ENCODE measurements around the gene HAUS7. TPM values are rescaled to one million over a fixed set of nuclear protein-coding genes. Genes with fewer than 3 reads are reported as not detected.

HAUS7 gene
- total and polyA plus RNA-seq, 4 donors: 11.3 to 42.9 (median 28.0) TPM

GRCh38 chrX:153408221-153408721 is 62.1 kb downstream of the HAUS7 start:
- ATAC-seq (ENCODE audit: insufficient read depth, low FRiP score): no peak

GRCh38 chrX:153407736-153408135 is 62.6 kb downstream of the HAUS7 start:
- no peak overlapping the region for H3K27ac ChIP-seq (ENCODE audit: low read depth in 1 of 2, low read length in 1 of 2)
- no peak for TF ChIP-seq CTCF (IDR thresholded peaks at IDR 0.05; ENCODE audit: control extremely low read depth, extremely low read depth)
- no peaks in the 10 kb centered on the region for H3K27me3 ChIP-seq (ENCODE audit: control insufficient read depth in 3 of 3, insufficient read depth in 3 of 3, low read length in 2 of 3)
- DNase-seq (no peak), ATAC-seq (ENCODE audit: insufficient read depth, low FRiP score) (no peak)
- no peak overlapping the region for H3K4me3 ChIP-seq
- no peaks in the 10 kb centered on the region for H3K36me3 ChIP-seq (ENCODE audit: control insufficient read depth in 4 of 4, insufficient read depth in 4 of 4, low read length in 4 of 4)
- peaks cover 0 to 5% (median 0%) of the 10 kb centered on the region in 5 donors for H3K4me1 ChIP-seq (ENCODE audit: control insufficient read depth in 5 of 5, insufficient read depth in 5 of 5, low read length in 5 of 5)
- 62 to 86% methylated on average over 3 of the region's 3 CpGs for WGBS, 2 donors
- no peak overlapping the region for H3K9ac ChIP-seq (ENCODE audit: insufficient read depth in 1 of 2, low read length in 2 of 2)
- H3K9me3 ChIP-seq (ENCODE audit: control insufficient read depth in 4 of 4, insufficient read depth in 3 of 4, low read length in 3 of 4): no peaks in the 10 kb centered on the region

More at GRCh38 chrX:153408221-153408721, 62.1 kb downstream of the HAUS7 start:
- H3K27ac ChIP-seq (ENCODE audit: low read depth in 1 of 2, low read length in 1 of 2): no peak overlapping the region
- no peak for DNase-seq
- no peaks in the 10 kb centered on the region for H3K9me3 ChIP-seq (ENCODE audit: control insufficient read depth in 4 of 4, insufficient read depth in 3 of 4, low read length in 3 of 4)
- H3K9ac ChIP-seq (ENCODE audit: insufficient read depth in 1 of 2, low read length in 2 of 2): no peak overlapping the region
- peaks cover 0 to 5% (median 0%) of the 10 kb centered on the region in 5 donors for H3K4me1 ChIP-seq (ENCODE audit: control insufficient read depth in 5 of 5, insufficient read depth in 5 of 5, low read length in 5 of 5)
- H3K4me3 ChIP-seq: no peak overlapping the region
- 75 to 80% methylated on average over 8 to 10 of the region's 10 CpGs for WGBS, 2 donors
- no peaks in the 10 kb centered on the region for H3K36me3 ChIP-seq (ENCODE audit: control insufficient read depth in 4 of 4, insufficient read depth in 4 of 4, low read length in 4 of 4)
- TF ChIP-seq CTCF (IDR thresholded peaks at IDR 0.05; ENCODE audit: control extremely low read depth, extremely low read depth): no peak
- no peaks in the 10 kb centered on the region for H3K27me3 ChIP-seq (ENCODE audit: control insufficient read depth in 3 of 3, insufficient read depth in 3 of 3, low read length in 2 of 3)

GRCh38 chrX:153406903-153407302 is 63.5 kb downstream of the HAUS7 start:
- ATAC-seq (ENCODE audit: insufficient read depth, low FRiP score): no peak
- H3K9ac ChIP-seq (ENCODE audit: insufficient read depth in 1 of 2, low read length in 2 of 2): no peak overlapping the region

More at GRCh38 chrX:153406903-153407302, 63.5 kb downstream of the HAUS7 start:
- no peak overlapping the region for H3K4me3 ChIP-seq
- TF ChIP-seq CTCF (IDR thresholded peaks at IDR 0.05; ENCODE audit: control extremely low read depth, extremely low read depth): no peak
- no peak overlapping the region for H3K27ac ChIP-seq (ENCODE audit: low read depth in 1 of 2, low read length in 1 of 2)
- WGBS, 2 donors: 77 to 92% methylated on average over 7 of the region's 7 CpGs
- no peaks in the 10 kb centered on the region for H3K9me3 ChIP-seq (ENCODE audit: control insufficient read depth in 4 of 4, insufficient read depth in 3 of 4, low read length in 3 of 4)
- H3K4me1 ChIP-seq (ENCODE audit: control insufficient read depth in 5 of 5, insufficient read depth in 5 of 5, low read length in 5 of 5): peaks cover 0 to 3% (median 0%) of the 10 kb centered on the region in 5 donors
- DNase-seq: no peak
- no peaks in the 10 kb centered on the region for H3K36me3 ChIP-seq (ENCODE audit: control insufficient read depth in 4 of 4, insufficient read depth in 4 of 4, low read length in 4 of 4)
- no peaks in the 10 kb centered on the region for H3K27me3 ChIP-seq (ENCODE audit: control insufficient read depth in 3 of 3, insufficient read depth in 3 of 3, low read length in 2 of 3)

Measured in lung (tissue), 12 donors.